ENCODE data around the gene NPM1. TPM values are rescaled to one million over a fixed set of nuclear protein-coding genes. Genes with fewer than 3 reads are reported as not detected.
"Not testable (repeated sequence)": the region's sequence is repeated elsewhere in the genome, so short reads cannot be mapped to it uniquely, and the experiment has no call there.

Gene NPM1
- total and polyA plus RNA-seq, 3 experiments from 2014 or later, result 603 to 4,687 (median 4,412) TPM

DNA sequence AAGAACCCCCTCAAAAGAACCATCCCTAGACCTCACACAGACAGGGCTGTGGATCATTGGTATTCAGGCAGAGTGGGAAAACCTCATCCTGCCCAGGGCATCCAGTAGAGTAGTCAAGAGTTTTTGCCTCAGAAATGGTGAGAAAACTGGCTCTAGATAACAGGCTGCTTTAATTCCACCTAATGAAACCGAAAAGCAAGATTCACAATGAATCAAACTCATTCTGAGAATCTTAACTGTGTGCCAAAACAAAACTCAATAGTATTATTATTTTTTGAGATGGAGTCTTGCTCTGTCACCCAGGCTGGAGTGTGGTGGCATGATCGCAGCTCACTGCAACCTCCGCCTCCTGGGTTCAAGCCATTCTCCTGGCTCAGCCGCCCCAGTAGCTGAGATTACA, 17.8 kb upstream of the NPM1 start:
- Mint-ChIP-seq H3K36me3 (no peaks in the 10 kb centered on the region), H3K9me3 (no peaks in the 10 kb centered on the region), H3K4me1 (no peaks in the 10 kb centered on the region), H3K27ac (no peak overlapping the region), H3K4me3 (no peak overlapping the region), H3K27me3 (peaks cover 15 to 26% of the 10 kb centered on the region in 2 donors)
- H3K27me3 ChIP-seq (ENCODE audit: insufficient read depth, low read length, poor library complexity, severe bottlenecking), result no peaks in the 10 kb centered on the region
- no peaks in the 10 kb centered on the region for H3K4me1 ChIP-seq (ENCODE audit: insufficient read depth, low read length)
- CTCF ChIA-PET, result no interaction called here
- no peaks in the 10 kb centered on the region for H3K9me3 ChIP-seq (ENCODE audit: low read length)
- H3K36me3 ChIP-seq (ENCODE audit: insufficient read depth, low read length), result no peaks in the 10 kb centered on the region
- no peak for DNase-seq
- POLR2A ChIA-PET, result no interaction called here
- no peak overlapping the region for H3K27ac ChIP-seq (ENCODE audit: low read depth, low read length)
- H3K4me3 ChIP-seq (ENCODE audit: low read length), result no peak overlapping the region

- H3K36me3 Mint-ChIP-seq; H3K27me3 ChIP-seq (ENCODE audit: insufficient read depth, low read length, poor library complexity, severe bottlenecking); H3K9me3 ChIP-seq (ENCODE audit: low read length); H3K4me1 ChIP-seq (ENCODE audit: insufficient read depth, low read length); POLR2A ChIA-PET; H3K4me1 Mint-ChIP-seq; H3K27ac ChIP-seq (ENCODE audit: low read depth, low read length); H3K4me3 ChIP-seq (ENCODE audit: low read length); H3K36me3 ChIP-seq (ENCODE audit: insufficient read depth, low read length); DNase-seq; CTCF ChIA-PET; H3K27ac Mint-ChIP-seq; H3K9me3 Mint-ChIP-seq; H3K4me3 Mint-ChIP-seq: not testable (repeated sequence)
- H3K27me3 Mint-ChIP-seq, result peaks cover 12 to 20% of the 10 kb centered on the region in 2 donors
These were observed 16.8 kb upstream of the NPM1 start for GRCh38 chr5:171370881-171371280.

GRCh38 chr5:171371326-171371725, 16.3 kb upstream of the NPM1 start:
- Histone ChIP-seq H3K27me3 (ENCODE audit: insufficient read depth, low read length, poor library complexity, severe bottlenecking) (no peaks in the 10 kb centered on the region), H3K4me1 (ENCODE audit: insufficient read depth, low read length) (no peaks in the 10 kb centered on the region), H3K27ac (ENCODE audit: low read depth, low read length) (no peak overlapping the region), H3K4me3 (ENCODE audit: low read length) (no peak overlapping the region), H3K9me3 (ENCODE audit: low read length) (no peaks in the 10 kb centered on the region), H3K36me3 (ENCODE audit: insufficient read depth, low read length) (no peaks in the 10 kb centered on the region)
- DNase-seq, result no peak
- Mint-ChIP-seq H3K36me3 (no peaks in the 10 kb centered on the region), H3K4me3 (no peak overlapping the region), H3K4me1 (no peaks in the 10 kb centered on the region), H3K27me3 (peaks cover 12 to 20% of the 10 kb centered on the region in 2 donors), H3K27ac (no peak overlapping the region), H3K9me3 (no peaks in the 10 kb centered on the region)
- ChIA-PET CTCF (no interaction called here), POLR2A (no interaction called here)

GRCh38 chr5:171379961-171380360, 7.7 kb upstream of the NPM1 start:
- Mint-ChIP-seq H3K27ac (no peak overlapping the region), H3K27me3 (peaks cover 0 to 3% of the 10 kb centered on the region in 2 donors), H3K36me3 (no peaks in the 10 kb centered on the region), H3K4me1 (no peaks in the 10 kb centered on the region), H3K9me3 (no peaks in the 10 kb centered on the region), H3K4me3 (no peak overlapping the region)
- DNase-seq, result no peak
- Histone ChIP-seq H3K4me1 (ENCODE audit: insufficient read depth, low read length) (no peaks in the 10 kb centered on the region), H3K36me3 (ENCODE audit: insufficient read depth, low read length) (no peaks in the 10 kb centered on the region), H3K9me3 (ENCODE audit: low read length) (no peaks in the 10 kb centered on the region), H3K4me3 (ENCODE audit: low read length) (no peak overlapping the region), H3K27ac (ENCODE audit: low read depth, low read length) (no peak overlapping the region), H3K27me3 (ENCODE audit: insufficient read depth, low read length, poor library complexity, severe bottlenecking) (no peaks in the 10 kb centered on the region)
- POLR2A ChIA-PET, result no interaction called here
- CTCF ChIA-PET, result no interaction called here

DNA sequence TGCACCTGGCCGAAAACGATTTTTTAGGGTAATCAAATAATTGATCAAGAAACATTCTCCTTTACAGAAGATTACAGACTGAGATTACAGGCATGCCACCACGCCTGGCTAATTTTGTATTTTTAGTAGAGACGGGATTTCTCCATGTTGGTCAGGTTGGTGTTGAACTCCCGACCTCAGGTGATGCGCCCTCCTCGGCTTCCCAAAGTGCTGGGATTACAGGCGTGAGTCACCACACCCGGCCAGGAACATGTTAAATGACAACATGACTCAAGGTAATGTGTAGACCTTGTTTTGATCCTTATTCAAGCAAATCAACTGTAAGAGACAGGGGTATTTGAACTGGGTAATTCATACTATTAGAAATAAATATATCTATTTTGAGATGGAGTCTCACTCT, 3.2 kb upstream of the NPM1 start:
- H3K9me3 Mint-ChIP-seq; POLR2A ChIA-PET; H3K27ac Mint-ChIP-seq; CTCF ChIA-PET; H3K4me3 ChIP-seq (ENCODE audit: low read length); H3K27me3 ChIP-seq (ENCODE audit: insufficient read depth, low read length, poor library complexity, severe bottlenecking); H3K36me3 ChIP-seq (ENCODE audit: insufficient read depth, low read length); H3K27ac ChIP-seq (ENCODE audit: low read depth, low read length); H3K9me3 ChIP-seq (ENCODE audit: low read length); DNase-seq: not testable (repeated sequence)
- peaks cover 0 to 20% (median 4%) of the 10 kb centered on the region in 3 donors for H3K36me3 Mint-ChIP-seq
- peak overlapping the region in 1 of 7 donors; percentile 60 for H3K4me3 Mint-ChIP-seq
- peaks cover 21% of the 10 kb centered on the region for H3K4me1 ChIP-seq (ENCODE audit: insufficient read depth, low read length)
- H3K4me1 Mint-ChIP-seq, result peaks cover 24 to 26% (median 25%) of the 10 kb centered on the region in 3 donors
- peaks cover 3 to 11% of the 10 kb centered on the region in 2 donors for H3K27me3 Mint-ChIP-seq

GRCh38 chr5:171384999-171385398, 2.6 kb upstream of the NPM1 start:
- H3K36me3 Mint-ChIP-seq, result peaks cover 0 to 26% (median 4%) of the 10 kb centered on the region in 3 donors
- CTCF ChIA-PET, result not testable (repeated sequence)
- H3K4me3 Mint-ChIP-seq, result peak overlapping the region in 1 of 7 donors; percentile 30

DNA sequence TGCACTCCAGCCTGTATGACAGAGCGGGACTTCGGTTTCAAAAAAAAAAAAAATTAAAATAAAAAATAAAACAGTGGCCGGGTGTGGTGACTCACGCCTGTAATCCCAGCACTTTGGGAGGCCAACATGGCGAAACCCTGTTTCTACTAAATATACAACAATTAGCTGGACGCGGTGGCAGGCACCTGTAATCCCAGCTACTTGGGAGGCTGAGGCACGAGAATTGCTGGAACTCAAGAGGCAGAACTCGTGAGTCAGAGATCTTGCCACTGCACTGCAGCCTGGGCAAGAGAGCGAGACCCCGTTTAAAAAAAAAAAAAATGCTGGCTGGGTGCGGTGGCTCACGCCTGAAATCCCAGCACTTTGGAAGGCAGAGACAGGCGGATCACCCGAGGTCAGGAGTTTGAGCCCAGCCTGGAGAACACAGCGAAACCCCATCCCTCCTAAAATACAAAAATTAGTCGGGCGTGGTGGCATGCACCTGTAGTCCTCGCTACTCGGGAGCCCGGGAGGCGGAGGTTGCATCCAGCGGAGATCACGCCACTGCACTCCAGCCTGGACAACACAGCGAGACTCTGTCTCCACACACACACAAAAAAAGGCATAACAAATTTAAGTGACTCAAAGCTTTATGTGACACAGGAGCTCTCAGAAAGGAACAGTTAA, 1.5 kb upstream of the NPM1 start:
- H3K4me1 ChIP-seq (ENCODE audit: insufficient read depth, low read length), result peaks cover 38% of the 10 kb centered on the region
- H3K36me3 ChIP-seq (ENCODE audit: insufficient read depth, low read length), result peaks cover 5% of the 10 kb centered on the region
- no peak for DNase-seq
- no peaks in the 10 kb centered on the region for H3K27me3 ChIP-seq (ENCODE audit: insufficient read depth, low read length, poor library complexity, severe bottlenecking)
- no peak overlapping the region for H3K4me3 ChIP-seq (ENCODE audit: low read length)
- H3K9me3 ChIP-seq (ENCODE audit: low read length), result no peaks in the 10 kb centered on the region
- H3K27ac ChIP-seq (ENCODE audit: low read depth, low read length), result no peak overlapping the region
- H3K9me3 Mint-ChIP-seq, result peaks cover 0 to 6% (median 0%) of the 10 kb centered on the region in 5 donors
- CTCF ChIA-PET, result no interaction called here
- peaks cover 3 to 11% of the 10 kb centered on the region in 2 donors for H3K27me3 Mint-ChIP-seq
- peaks cover 41 to 43% (median 42%) of the 10 kb centered on the region in 3 donors for H3K4me1 Mint-ChIP-seq
- H3K27ac Mint-ChIP-seq, result peak overlapping the region in 5 of 8 donors; percentile 52 to 92 (median 59)
- POLR2A ChIA-PET, result interaction anchor here (0.6 to 1.0 kb wide), 3 partner anchors 11 to 1758 kb away, joined by 3 to 4 read pairs (median 3); partner anchors contain the start of genes BNIP1 and FBXW11
- H3K4me3 Mint-ChIP-seq, result peak overlapping the region; percentile 41 to 91 (median 67)
- peaks cover 3 to 35% (median 9%) of the 10 kb centered on the region in 3 donors for H3K36me3 Mint-ChIP-seq

More at GRCh38 chr5:171384999-171385398, 2.6 kb upstream of the NPM1 start:
- H3K27ac Mint-ChIP-seq; H3K27me3 ChIP-seq (ENCODE audit: insufficient read depth, low read length, poor library complexity, severe bottlenecking); H3K27ac ChIP-seq (ENCODE audit: low read depth, low read length); H3K9me3 ChIP-seq (ENCODE audit: low read length); POLR2A ChIA-PET; H3K36me3 ChIP-seq (ENCODE audit: insufficient read depth, low read length); H3K9me3 Mint-ChIP-seq; DNase-seq; H3K4me3 ChIP-seq (ENCODE audit: low read length): not testable (repeated sequence)
- Mint-ChIP-seq H3K4me1 (peaks cover 30 to 32% (median 31%) of the 10 kb centered on the region in 3 donors), H3K27me3 (peaks cover 3 to 11% of the 10 kb centered on the region in 2 donors)
- peaks cover 27% of the 10 kb centered on the region for H3K4me1 ChIP-seq (ENCODE audit: insufficient read depth, low read length)

DNA sequence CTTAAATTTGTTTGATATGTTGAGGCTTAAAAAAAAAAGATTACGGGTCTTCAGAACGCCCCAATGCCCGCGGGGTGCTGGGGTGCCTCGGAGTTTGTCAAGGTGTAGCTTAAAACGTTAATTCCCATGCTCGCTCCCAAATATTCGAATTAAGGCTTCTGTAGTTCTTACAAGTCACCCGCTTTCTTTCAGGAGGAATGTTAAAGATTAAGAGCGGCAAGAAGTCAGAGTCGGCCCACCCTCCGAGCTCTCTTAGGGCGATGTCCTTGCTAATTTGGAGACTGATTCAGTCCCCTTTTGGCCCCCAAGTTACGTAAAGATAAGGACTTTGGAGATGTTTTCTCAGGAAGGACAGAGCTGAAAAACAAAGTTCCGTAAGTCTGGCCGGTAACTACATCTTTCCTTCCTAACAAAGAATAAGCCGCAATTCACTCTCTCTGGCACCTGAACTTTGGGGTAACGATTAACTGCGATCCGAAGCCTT, 746 bp upstream of the NPM1 start:
- peaks cover 0 to 6% (median 0%) of the 10 kb centered on the region in 5 donors for H3K9me3 Mint-ChIP-seq
- Histone ChIP-seq H3K27ac (ENCODE audit: low read depth, low read length) (peak overlapping the region; percentile 92), H3K27me3 (ENCODE audit: insufficient read depth, low read length, poor library complexity, severe bottlenecking) (no peaks in the 10 kb centered on the region), H3K4me1 (ENCODE audit: insufficient read depth, low read length) (peaks cover 46% of the 10 kb centered on the region), H3K9me3 (ENCODE audit: low read length) (no peaks in the 10 kb centered on the region), H3K36me3 (ENCODE audit: insufficient read depth, low read length) (peaks cover 10% of the 10 kb centered on the region), H3K4me3 (ENCODE audit: low read length) (peak overlapping the region; percentile 95)
- DNase-seq, result no peak
- ChIA-PET CTCF (interaction anchor here (1.0 kb wide), 1 partner anchor 9 kb away, joined by 3 read pairs; no protein-coding TSS in a partner anchor), POLR2A (interaction anchor here (0.8 to 1.3 kb wide), 3 partner anchors 39 to 1670 kb away, joined by 3 read pairs; partner anchors contain the start of gene FBXW11)
- H3K36me3 Mint-ChIP-seq, result peaks cover 6 to 41% (median 13%) of the 10 kb centered on the region in 3 donors
- H3K27ac Mint-ChIP-seq, result peak overlapping the region; percentile 92 to 100 (median 99)
- H3K27me3 Mint-ChIP-seq, result peaks cover 3 to 11% of the 10 kb centered on the region in 2 donors
- peak overlapping the region; percentile 90 to 99 (median 97) for H3K4me3 Mint-ChIP-seq
- H3K4me1 Mint-ChIP-seq, result peaks cover 47 to 51% (median 48%) of the 10 kb centered on the region in 3 donors
